GM08714 (cell line): ENCODE data around the gene ZFAND4.
A peak's percentile ranks its signal among the peaks of the same experiment; 100 is the strongest.
"Not testable (repeated sequence)": the region's sequence is repeated elsewhere in the genome, so short reads cannot be mapped to it uniquely, and the experiment has no call there.

ENCODE experiments used
- H3K4me3 ChIP-seq: fragments of 200-500 bp; sonication (Bioruptor generic); 2 replicates; pipeline ENCODE4 v1.5.1; 2014; ENCODE audit warnings: mild to moderate bottlenecking, low read length, inconsistent platforms
- ZNF274 ChIP-seq: IDR thresholded peaks from 2 replicates; pipeline ENCODE4 v1.6.1; 2012; ENCODE audit warnings: mild to moderate bottlenecking, low read depth, low read length

Gene ZFAND4

GRCh38 chr10:45602836-45603235 lies 69.7 kb downstream of the ZFAND4 start:
- H3K4me3 ChIP-seq = no peak overlapping the region
- TF ChIP-seq ZNF274 = no peak

GRCh38 chr10:45602082-45602730 lies 70.4 kb downstream of the ZFAND4 start:
- no peak for TF ChIP-seq ZNF274
- no peak overlapping the region for H3K4me3 ChIP-seq

- H3K4me3 ChIP-seq = not testable (repeated sequence)
Observed at GRCh38 chr10:45601254-45601930, 71.2 kb downstream of the ZFAND4 start.

- peak overlapping the region; percentile 40; the same call in 1 of the 2 replicates for H3K4me3 ChIP-seq
Observed at GRCh38 chr10:45600337-45601253, 72.0 kb downstream of the ZFAND4 start.

- TF ChIP-seq ZNF274 = no peak
- no peak overlapping the region for H3K4me3 ChIP-seq
Observed at GRCh38 chr10:45599646-45600045, 72.9 kb downstream of the ZFAND4 start.

- no peak overlapping the region for H3K4me3 ChIP-seq
- no peak for TF ChIP-seq ZNF274
Observed at GRCh38 chr10:45599021-45599603, 73.5 kb downstream of the ZFAND4 start.

GRCh38 chr10:45596526-45596925 lies 76.0 kb downstream of the ZFAND4 start:
- no peak overlapping the region for H3K4me3 ChIP-seq
- no peak for TF ChIP-seq ZNF274

GRCh38 chr10:45594276-45595157 lies 78.1 kb downstream of the ZFAND4 start:
- peak overlapping the region; percentile 86 for H3K4me3 ChIP-seq
- TF ChIP-seq ZNF274 = no peak

- TF ChIP-seq ZNF274 = no peak
- peak overlapping the region; percentile 86 for H3K4me3 ChIP-seq
Observed at GRCh38 chr10:45593938-45594275, 78.7 kb downstream of the ZFAND4 start.

- H3K4me3 ChIP-seq = no peak overlapping the region; the same call in 1 of the 2 replicates
- TF ChIP-seq ZNF274 = no peak
Observed at GRCh38 chr10:45592926-45593325, 79.6 kb downstream of the ZFAND4 start.

- no peak for TF ChIP-seq ZNF274
- H3K4me3 ChIP-seq = no peak overlapping the region
Observed at GRCh38 chr10:45592432-45592831, 80.1 kb downstream of the ZFAND4 start.

GRCh38 chr10:45591280-45591679 lies 81.3 kb downstream of the ZFAND4 start:
- no peak for TF ChIP-seq ZNF274
- no peak overlapping the region for H3K4me3 ChIP-seq

GRCh38 chr10:45589868-45590267 lies 82.7 kb downstream of the ZFAND4 start:
- no peak overlapping the region for H3K4me3 ChIP-seq
- no peak for TF ChIP-seq ZNF274

GRCh38 chr10:45589009-45589408 lies 83.6 kb downstream of the ZFAND4 start:
- no peak overlapping the region for H3K4me3 ChIP-seq
- TF ChIP-seq ZNF274 = no peak
